ENCODE data around the gene TWF2.

TWF2 gene

DNA sequence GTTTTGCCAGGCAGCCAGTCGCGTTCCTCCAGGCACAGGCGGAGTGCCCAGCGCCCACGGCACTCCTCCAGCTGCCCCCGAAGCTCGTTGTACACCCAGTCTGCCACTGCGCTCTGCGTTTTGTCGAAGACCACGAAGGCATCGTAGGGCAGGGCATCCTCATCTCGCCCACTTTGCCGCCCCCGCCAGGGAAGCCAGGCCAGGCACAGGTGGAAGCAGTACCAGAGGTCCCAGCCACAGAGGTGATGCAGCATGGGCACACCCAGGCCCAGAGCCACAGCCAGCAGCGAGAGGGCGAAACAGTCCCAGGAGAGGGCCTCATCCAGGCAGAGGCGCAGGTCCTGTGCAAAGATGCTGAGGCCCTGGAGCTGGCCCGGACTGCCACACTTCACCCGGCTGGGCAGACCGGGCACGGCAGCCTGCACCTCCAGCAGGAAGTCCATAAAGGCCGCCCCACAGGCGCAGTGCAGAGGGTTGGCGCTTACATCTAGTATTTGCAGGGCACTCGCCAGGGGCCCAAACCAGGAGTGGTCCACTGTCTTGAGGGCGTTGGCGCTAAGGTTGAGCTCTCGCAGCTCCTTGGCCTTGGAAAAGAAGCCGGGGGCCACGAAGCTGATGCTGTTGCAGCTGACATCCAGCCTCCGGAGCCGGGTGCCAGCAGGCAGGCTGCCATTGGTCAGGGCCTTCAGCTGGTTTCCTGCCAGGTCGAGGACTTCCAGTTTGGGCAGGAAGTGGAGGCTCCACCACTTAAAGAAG lies 17.2 kb downstream of the TWF2 start:
- peak in 1 of 2 donors; percentile 45 for DNase-seq

DNA sequence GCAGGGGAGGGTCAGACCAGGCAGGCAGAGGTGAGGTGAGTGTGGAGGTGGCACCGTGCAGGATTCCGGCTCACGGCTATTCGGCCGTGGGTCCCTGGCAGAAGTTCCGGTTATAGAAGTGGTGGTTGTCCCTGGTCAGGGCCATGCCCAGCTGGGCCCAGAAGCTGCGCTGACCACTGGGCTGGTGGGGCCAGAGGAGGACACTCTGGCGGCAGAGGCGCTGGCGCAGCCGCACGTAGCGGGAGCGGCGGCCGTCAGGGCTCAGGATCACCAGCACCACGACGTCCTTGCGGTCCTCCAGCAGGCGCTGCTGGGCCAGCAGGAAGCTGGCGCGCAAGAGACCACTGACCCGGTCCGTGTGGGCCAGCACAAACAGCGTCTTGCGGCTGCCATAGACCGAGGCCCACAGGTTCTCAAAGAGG lies 17.8 kb downstream of the TWF2 start:
- DNase-seq: no peak

DNA sequence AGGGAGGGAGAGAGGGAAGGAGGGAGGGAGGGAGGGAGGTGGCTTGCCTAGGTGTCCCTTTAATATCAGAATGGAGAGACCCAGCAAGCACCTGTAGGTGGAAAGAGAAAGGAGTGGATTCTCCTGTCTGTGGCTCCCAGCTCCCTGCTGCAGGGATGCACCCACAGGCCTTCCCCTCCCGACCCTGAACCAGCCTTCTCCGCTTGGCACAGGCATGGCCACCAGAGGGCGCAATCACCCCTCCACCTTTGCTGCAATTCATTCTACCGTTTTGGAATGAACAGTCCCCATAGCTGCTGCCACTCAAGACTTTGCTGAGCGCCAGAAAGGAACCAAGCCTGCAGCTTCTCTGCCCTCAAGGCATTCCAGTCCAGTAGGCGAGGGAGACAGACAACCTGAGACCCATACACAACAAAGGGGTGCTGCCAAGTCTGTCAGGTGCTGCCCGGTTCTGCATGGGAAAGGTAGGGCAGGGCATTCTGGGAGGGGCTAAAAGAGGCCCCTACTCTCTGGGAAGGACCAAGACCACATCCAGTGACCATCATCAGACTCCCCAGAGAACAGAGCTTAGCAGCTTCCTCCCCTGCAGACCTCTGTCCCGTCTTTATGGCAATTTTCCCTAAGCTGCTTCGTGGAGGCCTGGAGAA lies 18.5 kb downstream of the TWF2 start:
- peak; percentile 79 to 89 for DNase-seq

DNA sequence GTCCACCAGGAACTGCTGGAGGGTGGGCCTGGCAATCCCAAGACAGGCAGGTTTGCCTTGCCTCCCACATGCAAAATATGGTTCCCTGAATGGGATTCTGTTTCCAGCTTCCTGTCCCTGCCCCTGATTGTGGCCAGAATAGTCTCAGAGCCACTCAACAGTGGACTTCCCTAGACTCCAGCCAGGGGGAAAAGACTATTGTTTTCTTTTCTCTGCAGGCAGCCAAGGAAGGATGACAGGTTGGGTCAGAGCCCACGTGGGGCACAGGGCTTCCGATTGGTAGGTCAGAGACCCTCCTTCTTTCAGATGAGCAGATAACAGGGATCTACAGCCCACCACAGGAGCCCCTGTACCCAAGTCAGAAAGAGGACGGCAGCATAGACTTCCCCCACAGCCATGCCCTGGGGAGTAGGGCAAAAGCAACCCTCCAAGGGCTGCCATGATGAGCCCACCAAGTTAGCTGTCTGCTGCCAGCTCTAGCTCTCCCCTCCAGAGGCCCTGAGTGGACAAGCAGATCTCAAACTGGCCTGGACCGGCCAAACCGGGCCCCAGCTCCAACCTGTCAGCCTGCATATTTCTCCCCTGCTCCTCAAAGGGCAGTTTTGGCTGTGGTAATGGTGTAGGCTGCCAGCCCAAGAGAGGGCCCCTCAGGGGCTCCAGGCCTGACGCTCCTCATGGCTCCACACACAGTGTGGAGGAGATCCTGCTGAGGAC lies 19.9 kb downstream of the TWF2 start:
- DNase-seq: no peak

DNA sequence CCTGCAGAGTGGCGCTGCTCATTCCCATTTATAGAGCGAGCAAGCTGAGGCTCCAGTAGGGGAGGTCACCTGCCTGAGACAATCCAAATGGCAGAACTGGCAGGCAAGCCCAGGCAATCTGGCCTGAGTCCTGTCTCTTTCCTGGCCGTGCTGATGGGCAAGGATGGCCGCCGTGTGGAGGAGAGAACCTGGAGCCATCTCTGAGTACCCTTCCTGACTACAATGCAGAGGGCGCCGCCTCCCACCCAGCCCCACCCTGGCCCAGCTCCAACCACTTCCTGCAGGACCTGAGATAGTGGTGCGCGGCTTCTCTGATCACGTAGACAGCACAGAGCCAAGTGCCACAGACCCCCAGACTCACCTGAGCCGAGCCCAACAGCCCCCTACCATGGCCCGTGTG lies 20.5 kb downstream of the TWF2 start:
- DNase-seq: no peak

DNA sequence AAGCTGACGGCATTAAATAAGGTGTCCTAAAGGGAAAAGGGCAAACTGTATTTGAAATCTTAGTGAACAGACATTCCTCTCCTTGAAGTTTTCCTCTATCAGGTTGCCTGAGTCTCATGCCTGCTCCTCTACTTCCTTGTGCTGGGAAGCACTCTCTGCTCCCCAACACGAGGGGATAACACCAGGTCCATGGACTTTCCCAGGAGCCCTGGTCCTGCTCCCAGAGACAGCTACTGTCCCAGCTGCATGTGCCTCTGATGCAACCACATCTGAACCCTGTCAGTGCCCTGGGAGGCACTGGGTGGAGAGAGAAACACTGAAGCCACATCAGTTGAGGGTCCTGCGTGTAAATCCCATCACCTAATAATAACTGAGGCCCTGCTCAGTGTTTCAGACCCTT lies 20.9 kb downstream of the TWF2 start:
- DNase-seq: no peak

DNA sequence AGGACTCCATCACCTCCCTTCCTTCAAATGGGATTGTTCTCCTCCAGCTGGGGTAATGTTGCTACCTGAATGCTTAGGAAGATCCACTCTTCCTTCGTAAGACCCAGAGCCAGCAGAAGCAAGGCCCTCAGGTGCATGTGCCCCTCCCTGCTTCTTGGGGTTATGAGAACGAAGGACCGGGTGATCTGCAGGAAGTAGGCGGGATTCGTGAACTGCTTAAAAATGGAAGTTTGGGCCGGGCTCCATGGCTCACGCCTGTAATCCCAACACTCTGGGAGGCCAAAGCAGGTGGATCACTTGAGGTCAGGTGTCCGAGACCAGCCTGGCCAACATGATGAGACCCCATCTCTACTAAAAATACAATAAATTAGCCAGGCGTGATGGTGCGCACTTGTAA lies 21.6 kb downstream of the TWF2 start:
- no peak for DNase-seq

DNA sequence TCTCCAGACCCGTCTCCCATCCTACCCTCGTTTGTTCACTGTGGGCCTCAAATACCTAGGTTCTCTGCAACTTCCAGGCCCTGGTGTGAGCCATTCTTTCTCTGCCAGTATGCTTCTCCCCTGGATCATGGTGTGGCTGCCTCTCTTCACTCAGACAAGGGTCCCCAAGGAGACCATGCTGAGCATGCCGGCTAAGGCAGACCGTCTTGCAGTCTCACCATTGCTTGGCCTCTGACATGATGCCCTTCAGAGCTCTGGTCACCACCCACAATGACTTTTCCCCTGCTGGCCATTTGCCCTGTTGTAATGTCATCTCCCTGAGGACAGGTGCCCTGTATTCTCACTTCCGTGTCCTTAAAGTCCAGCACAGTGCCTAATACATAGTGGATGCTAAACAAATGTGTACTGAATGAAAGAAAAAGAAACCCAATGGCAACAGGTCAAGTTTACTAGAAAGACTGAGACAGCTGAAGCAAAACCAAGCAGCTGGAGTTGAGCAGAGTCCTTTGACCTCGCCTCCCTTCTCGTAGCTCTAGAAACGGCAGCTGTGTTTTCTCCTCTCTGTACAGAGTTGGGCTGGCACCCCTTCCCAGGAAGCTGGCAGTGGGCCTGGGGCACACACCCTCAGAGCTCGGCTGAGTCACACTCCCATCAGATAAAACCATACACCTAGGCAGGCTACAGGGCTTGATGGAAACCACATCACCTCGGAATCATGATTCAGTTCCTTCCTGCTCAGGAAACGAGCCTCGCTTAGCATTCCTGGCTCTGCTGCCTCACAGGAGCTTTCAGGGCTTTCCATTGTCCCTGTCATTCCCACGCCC lies 22.2 kb downstream of the TWF2 start:
- DNase-seq: peak; percentile 63 to 71

DNA sequence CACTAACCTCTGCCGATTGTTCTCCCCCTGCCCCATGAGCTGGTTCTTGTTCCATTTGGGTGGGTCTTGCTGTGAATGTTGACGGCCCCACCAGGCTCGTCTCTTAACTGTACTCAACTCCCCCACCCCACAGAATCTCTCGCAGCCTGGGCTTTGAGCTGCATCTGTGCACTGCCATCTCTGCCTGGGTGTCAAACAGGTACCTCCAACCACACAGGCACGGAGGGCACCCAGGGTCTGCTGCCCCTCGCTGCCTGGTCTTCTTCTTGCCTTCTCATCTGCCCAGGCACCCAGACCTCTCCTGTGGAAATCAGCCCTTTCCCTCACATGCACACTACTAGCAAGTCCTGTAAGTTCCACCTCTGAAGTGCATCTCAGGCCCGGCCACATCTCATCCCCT lies 23.6 kb downstream of the TWF2 start:
- no peak for DNase-seq

DNA sequence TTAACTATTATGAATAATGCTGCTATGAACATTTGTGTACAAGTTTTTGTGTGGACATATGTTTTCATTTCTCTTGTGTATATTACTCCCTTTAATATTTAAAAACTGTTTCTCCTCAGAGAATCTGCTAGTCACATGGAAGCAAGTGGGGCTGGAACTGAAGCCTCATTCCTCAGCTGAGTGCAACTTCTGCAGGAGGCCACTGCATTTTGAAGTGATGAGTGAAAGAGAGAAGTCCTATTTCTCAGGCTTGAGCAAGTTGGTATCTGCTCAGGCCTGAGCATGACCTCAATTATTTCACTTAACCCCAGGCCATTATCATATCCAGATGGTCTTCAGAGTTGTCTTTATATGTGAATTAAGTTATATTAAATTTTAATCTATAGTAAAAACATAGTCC lies 25.1 kb downstream of the TWF2 start:
- no peak for DNase-seq

DNA sequence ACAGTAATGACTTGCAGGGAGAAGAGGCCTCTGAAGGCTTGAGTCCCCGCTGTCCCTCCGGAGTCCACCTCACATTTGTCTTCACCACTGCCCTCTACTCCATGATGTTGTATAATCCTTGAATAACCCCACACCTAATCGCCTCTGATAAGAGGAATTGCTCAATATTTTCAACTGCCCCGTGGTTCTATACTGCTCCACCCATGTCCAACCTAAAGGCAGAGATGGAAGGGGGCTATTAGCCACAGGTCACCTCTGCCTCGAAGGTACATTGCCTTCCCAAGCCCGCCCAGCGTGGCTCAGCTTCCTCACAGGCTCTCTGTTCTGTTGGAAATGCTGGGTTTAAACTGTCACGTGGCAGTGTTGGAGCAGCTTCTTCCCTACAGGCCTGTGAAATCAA lies 26.0 kb downstream of the TWF2 start:
- no peak for DNase-seq

DNA sequence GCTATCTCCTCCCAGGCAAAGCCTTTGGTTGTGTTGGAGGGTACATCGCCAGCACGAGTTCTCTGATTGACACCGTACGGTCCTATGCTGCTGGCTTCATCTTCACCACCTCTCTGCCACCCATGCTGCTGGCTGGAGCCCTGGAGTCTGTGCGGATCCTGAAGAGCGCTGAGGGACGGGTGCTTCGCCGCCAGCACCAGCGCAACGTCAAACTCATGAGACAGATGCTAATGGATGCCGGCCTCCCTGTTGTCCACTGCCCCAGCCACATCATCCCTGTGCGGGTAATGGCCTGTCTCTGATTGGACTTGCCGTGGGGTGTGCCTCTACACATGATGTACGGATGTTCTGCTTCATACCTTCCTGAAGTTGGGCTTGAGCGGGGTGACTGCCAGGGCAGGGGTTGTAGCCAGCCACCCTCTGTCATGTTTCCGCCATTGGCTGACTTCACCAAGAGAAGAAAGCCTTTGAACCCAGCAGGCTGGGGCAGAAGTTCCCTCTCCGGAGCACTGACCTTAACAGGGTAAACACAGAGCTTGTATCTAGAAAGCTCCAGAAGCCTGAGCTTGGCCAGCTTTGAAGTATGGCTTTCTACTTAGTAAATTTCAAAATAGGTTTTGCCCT lies 27.6 kb downstream of the TWF2 start:
- no peak for DNase-seq

DNA sequence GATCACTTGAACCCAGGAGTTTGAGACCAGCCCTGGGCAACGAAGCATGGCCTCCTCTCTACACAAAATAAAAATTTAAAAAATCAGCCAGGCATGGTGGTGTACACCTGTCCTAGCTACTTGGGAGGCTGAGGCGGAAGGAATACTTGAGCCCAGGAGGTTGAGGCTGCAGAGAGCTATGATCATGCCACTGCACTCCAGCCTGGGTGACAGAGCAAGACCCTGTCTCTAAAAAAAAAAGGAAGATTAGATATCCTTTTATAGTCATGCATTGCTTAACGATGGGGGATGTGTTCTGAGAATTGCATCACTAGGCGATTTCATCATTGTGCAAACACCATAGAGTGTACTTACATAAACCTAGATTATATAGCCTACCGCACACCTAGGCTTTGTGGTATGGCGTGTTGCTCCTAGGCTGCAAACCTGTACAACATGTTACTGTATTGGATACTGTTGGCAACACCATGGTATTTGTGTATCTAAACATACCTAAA lies 28.4 kb downstream of the TWF2 start:
- no peak for DNase-seq

DNA sequence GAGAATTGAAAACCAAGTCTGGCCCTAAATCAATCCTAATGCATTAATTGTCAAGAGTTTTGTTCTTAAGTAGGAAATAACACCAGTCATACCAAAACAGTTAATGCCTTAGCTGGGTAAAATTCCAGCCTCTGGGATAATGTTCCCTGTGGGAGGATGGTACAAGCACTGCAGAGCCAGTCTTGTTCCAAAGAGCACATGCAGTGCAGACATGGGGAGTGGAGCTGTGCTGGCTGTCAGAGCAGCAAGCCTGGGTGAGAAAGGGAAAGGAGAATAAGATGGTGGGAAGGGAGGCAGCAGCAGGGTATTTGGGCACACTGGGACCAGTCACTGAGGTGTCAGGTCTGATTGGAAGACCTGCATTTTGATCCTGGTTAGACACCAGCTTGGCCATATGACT lies 28.9 kb downstream of the TWF2 start:
- no peak for DNase-seq

DNA sequence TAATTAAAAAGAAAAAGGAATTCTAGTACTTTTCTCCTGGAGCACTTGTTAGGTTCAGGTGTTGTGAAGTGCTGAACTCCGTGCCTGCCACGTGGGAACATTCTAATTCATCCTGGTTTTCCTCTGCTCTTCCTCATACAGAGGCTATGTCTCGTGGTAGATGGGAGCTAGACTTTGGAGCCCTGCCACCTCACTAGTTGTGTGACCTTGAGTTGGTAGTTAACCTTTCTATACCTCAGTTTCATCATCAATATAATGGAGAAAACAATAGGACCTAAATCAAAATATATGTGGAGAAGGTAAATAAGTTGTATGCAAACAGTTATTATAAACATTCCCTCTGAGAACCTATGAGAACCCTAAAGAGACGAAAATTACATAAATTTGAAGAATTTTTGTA lies 30.4 kb downstream of the TWF2 start:
- DNase-seq: no peak

DNA sequence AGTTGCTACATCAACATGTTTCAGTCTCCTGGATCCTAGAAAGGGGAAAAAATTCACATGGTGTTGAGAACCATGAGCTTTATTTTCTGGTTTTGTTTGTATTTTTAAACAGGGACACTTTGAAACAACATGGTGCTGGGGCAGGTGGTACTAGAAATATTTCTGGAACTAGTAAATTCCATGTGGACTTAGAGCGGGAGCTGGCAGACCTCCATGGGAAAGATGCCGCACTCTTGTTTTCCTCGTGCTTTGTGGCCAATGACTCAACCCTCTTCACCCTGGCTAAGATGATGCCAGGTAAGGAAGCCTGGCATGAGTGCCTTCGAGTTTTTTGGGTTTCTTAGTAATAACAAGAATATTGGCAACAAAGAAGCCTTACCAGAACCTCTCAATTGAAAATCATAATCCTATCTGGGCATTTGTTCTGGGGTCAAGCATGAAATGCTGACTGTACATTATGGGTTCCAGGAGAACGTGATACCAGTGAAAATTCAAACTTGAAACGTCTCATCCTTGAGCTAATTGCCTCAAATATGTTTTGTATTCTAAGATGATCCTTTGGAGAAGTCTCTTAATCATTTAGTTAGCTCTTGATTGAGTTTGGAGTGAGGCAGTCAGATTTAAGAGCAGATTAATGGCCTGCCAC lies 33.1 kb downstream of the TWF2 start:
- DNase-seq: no peak

DNA sequence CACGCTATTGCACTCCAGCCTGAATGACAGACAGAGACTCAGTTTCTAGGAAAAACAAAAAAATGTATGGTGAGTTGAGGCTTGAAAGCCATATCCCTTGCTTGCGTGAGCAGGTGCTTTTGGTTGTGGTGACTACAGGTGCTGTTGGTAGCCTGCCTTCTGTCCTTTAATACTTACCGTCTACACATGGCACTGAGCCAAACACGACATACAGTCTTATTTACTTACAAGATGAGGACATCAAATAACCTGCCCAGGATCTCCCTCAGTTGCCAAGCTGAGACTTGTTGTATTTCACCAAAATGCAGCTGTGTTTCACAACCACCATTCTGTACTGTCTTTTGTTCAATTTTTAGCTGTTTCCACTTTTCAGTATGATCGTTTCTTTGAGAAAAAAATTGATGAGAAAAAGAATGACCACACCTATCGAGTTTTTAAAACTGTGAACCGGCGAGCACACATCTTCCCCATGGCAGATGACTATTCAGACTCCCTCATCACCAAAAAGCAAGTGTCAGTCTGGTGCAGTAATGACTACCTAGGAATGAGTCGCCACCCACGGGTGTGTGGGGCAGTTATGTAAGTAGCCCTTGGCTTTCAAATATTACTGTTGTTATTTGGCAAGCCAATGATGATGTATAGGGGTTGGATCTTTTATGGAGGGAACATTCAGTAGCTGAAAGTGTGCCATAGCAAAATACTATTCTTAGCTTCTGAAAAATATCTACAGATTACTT lies 34.5 kb downstream of the TWF2 start:
- no peak for DNase-seq

DNA sequence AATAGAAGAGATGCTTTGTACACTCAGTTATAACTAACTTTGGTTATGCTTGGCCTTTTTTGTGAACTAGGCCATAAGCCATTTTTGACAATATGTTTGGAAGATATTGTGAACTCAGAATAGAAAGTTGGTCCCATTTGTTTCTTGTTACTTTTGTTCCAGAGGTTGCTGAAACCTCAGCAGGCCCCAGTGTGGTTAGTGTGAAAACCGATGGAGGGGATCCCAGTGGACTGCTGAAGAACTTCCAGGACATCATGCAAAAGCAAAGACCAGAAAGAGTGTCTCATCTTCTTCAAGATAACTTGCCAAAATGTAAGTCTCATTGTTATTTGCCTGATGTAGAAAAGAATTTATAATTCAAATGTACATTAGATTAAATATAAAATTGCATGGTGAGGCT lies 35.3 kb downstream of the TWF2 start:
- no peak for DNase-seq

DNA sequence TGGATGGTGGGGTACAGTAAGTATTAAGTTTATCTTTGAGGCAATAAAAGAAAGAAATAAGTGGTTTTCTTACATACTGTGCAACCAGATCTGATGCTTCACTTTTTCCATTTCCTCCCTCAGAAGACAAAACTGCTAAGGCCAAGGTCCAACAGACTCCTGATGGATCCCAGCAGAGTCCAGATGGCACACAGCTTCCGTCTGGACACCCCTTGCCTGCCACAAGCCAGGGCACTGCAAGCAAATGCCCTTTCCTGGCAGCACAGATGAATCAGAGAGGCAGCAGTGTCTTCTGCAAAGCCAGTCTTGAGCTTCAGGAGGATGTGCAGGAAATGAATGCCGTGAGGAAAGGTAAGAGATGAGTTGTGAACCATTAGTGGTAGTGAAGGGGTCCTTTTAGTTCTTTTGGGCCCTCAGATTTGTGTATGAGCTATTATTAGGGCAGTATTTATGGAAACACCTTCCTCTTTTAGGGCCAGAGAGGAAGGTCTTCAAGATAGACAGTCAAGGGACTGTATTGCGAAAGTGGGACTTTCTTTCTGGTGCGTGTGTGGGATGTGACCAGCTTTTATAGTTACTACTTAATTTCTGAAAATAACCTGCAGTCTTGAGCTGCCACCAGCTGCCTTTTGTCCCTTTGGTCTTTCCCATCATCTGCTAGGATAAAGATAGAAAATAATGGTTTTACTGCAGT lies 36.4 kb downstream of the TWF2 start:
- no peak for DNase-seq

DNA sequence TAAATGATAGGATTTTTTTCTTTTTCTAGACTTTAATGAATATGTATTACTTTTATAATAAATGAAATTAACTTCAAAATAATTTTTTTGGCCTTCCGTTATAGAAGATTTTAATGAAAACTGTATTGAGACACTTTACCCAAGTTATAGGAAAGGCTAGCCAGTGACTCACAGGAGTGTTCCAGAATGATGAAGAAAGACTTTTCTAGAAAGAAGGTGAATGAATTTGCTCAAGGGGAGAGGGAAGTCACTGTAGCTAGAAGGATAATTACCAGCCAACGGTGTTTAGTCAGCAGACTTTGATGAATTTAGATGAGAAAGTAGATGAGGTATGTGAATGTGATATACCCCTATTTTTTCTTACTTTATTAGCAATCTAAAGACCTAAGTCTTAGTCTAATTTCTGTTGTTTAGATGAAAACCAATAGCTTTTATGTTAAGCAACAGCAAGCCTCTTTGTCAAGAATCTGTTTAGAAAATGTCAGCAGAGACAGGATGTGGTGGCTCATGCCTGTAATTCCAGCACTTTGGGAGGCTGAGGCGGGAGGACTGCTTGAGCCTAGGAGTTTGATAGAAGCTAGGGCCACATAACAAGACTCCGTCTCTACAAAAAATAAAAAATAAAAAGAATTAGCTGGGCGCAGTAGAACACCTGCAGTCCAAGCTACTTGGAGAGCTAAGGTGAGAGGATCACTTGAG lies 37.8 kb downstream of the TWF2 start:
- DNase-seq: no peak

Measured in activated CD4-positive, alpha-beta T cell treated with anti-CD3 and anti-CD28 coated beads for 4 hours (primary cell).